Measurements from ENCODE around the gene RABGAP1L.
A peak's percentile ranks its signal among the peaks of the same experiment; 100 is the strongest.

The RABGAP1L gene

GRCh38 chr1:174989536-174990220 lies 830.4 kb downstream of the RABGAP1L start:
- H3K4me1 ChIP-seq: peaks cover 15% of the 10 kb centered on the region
- H3K4me3 ChIP-seq: peak overlapping the region; percentile 63
- no peaks in the 10 kb centered on the region for H3K9me3 ChIP-seq
- no peaks in the 10 kb centered on the region for H4K20me1 ChIP-seq
- peak overlapping the region; percentile 73 for H3K27ac ChIP-seq
- no peak for TF ChIP-seq Cebpa-rat (IDR thresholded peaks at IDR 0.05)
- peak overlapping the region; percentile 88 for H3K4me2 ChIP-seq
- H3K9ac ChIP-seq: peak overlapping the region; percentile 68; the same call in 1 of the 2 replicates
- 0 out of 2 replicates have a peak, but pooled peaks cover 11% of the 10 kb centered on the region for H3K36me3 ChIP-seq
- no peaks in the 10 kb centered on the region for H3K27me3 ChIP-seq

DNA sequence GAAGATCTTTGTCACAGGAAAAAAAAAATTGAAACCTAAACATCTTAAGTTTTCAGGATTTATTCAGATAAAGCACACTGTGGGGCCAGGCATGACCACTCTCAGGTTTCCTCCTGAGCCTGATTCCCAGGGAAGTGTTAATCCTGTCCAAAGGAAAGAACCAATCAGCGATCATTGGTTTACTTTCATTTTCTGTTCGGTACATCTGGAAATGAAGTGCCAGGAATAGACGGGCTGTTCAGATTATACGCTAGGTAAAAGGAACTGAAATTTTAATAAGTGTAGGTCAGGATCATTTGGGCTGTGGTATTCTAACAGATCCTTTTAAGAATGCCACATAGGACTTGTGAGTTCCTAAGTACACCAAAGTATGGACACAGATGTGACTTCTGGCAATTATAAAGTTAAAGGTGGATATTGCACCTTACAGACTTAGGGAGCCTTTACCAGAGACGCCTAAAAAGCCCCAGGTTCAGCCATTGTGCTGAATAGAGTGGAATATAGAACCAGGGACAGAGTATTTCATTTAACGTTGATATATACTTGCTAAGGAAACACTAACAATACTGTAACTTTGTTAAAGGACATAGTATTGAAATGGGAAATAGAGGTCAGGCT lies 831.2 kb downstream of the RABGAP1L start:
- Histone ChIP-seq H3K36me3 (peaks cover 12% of the 10 kb centered on the region; the same call in 1 of the 2 replicates), H3K9ac (peak overlapping the region; percentile 68), H3K9me3 (no peaks in the 10 kb centered on the region), H4K20me1 (no peaks in the 10 kb centered on the region), H3K4me2 (peak overlapping the region; percentile 88), H3K27me3 (no peaks in the 10 kb centered on the region), H3K4me1 (peaks cover 15% of the 10 kb centered on the region), H3K4me3 (peak overlapping the region; percentile 63), H3K27ac (peak overlapping the region; percentile 73)
- no peak for TF ChIP-seq Cebpa-rat (IDR thresholded peaks at IDR 0.05)

GRCh38 chr1:174991473-174991872 lies 832.2 kb downstream of the RABGAP1L start:
- H3K36me3 ChIP-seq: peaks cover 22% of the 10 kb centered on the region; the same call in 1 of the 2 replicates
- H3K4me1 ChIP-seq: peaks cover 15% of the 10 kb centered on the region
- H3K4me3 ChIP-seq: no peak overlapping the region
- H3K27ac ChIP-seq: no peak overlapping the region
- no peak overlapping the region for H3K4me2 ChIP-seq
- H3K27me3 ChIP-seq: no peaks in the 10 kb centered on the region
- H3K9me3 ChIP-seq: peaks cover 3% of the 10 kb centered on the region; the same call in 1 of the 2 replicates
- TF ChIP-seq Cebpa-rat (IDR thresholded peaks at IDR 0.05): no peak
- no peaks in the 10 kb centered on the region for H4K20me1 ChIP-seq
- H3K9ac ChIP-seq: no peak overlapping the region

- Histone ChIP-seq H3K4me3 (no peak overlapping the region), H3K27me3 (no peaks in the 10 kb centered on the region), H3K9me3 (peaks cover 4% of the 10 kb centered on the region; the same call in 1 of the 2 replicates), H3K27ac (no peak overlapping the region), H3K4me1 (peaks cover 15% of the 10 kb centered on the region), H3K36me3 (peaks cover 16% of the 10 kb centered on the region; the same call in 1 of the 2 replicates), H3K4me2 (no peak overlapping the region), H4K20me1 (peaks cover 1% of the 10 kb centered on the region; the same call in 1 of the 2 replicates), H3K9ac (no peak overlapping the region)
- no peak for TF ChIP-seq Cebpa-rat (IDR thresholded peaks at IDR 0.05)
Measured at GRCh38 chr1:174995121-174995520, 835.8 kb downstream of the RABGAP1L start.

DNA sequence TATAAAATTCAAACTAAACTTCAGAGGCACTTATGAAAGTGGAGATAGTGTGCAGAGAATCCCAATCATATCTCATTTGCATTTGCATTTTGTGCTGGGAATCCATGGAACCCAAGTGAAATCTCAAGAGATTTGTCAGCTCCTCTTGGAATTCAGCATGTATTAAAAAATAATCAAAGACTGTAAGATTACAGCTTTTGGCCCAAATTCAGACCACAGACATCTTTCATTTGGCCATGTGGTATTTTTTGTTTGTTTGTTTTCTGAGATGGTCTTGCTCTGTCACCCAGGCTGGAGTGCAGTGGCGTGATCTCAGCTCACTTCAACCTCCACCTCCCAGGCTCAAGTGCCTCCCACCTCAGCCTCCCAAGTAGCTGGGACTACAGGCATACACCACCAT lies 836.6 kb downstream of the RABGAP1L start:
- peaks cover 9% of the 10 kb centered on the region for H4K20me1 ChIP-seq
- H3K27me3 ChIP-seq: no peaks in the 10 kb centered on the region
- peaks cover 11% of the 10 kb centered on the region for H3K4me1 ChIP-seq
- H3K4me3 ChIP-seq: no peak overlapping the region
- TF ChIP-seq Cebpa-rat (IDR thresholded peaks at IDR 0.05): no peak
- no peak overlapping the region for H3K27ac ChIP-seq
- H3K9ac ChIP-seq: no peak overlapping the region
- H3K36me3 ChIP-seq: peaks cover 16% of the 10 kb centered on the region; the same call in 1 of the 2 replicates
- no peak overlapping the region for H3K4me2 ChIP-seq
- peaks cover 4% of the 10 kb centered on the region; the same call in 1 of the 2 replicates for H3K9me3 ChIP-seq

GRCh38 chr1:174996476-174996875 lies 837.2 kb downstream of the RABGAP1L start:
- H3K4me1 ChIP-seq: peaks cover 16% of the 10 kb centered on the region
- H3K4me2 ChIP-seq: no peak overlapping the region
- no peak overlapping the region for H3K9ac ChIP-seq
- no peaks in the 10 kb centered on the region for H3K27me3 ChIP-seq
- TF ChIP-seq Cebpa-rat (IDR thresholded peaks at IDR 0.05): no peak
- no peak overlapping the region for H3K27ac ChIP-seq
- peaks cover 16% of the 10 kb centered on the region; the same call in 1 of the 2 replicates for H3K36me3 ChIP-seq
- no peak overlapping the region for H3K4me3 ChIP-seq
- peaks cover 15% of the 10 kb centered on the region for H4K20me1 ChIP-seq
- peaks cover 4% of the 10 kb centered on the region; the same call in 1 of the 2 replicates for H3K9me3 ChIP-seq

GRCh38 chr1:174997041-174997440 lies 837.7 kb downstream of the RABGAP1L start:
- no peak overlapping the region for H3K27ac ChIP-seq
- no peak for TF ChIP-seq Cebpa-rat (IDR thresholded peaks at IDR 0.05)

DNA sequence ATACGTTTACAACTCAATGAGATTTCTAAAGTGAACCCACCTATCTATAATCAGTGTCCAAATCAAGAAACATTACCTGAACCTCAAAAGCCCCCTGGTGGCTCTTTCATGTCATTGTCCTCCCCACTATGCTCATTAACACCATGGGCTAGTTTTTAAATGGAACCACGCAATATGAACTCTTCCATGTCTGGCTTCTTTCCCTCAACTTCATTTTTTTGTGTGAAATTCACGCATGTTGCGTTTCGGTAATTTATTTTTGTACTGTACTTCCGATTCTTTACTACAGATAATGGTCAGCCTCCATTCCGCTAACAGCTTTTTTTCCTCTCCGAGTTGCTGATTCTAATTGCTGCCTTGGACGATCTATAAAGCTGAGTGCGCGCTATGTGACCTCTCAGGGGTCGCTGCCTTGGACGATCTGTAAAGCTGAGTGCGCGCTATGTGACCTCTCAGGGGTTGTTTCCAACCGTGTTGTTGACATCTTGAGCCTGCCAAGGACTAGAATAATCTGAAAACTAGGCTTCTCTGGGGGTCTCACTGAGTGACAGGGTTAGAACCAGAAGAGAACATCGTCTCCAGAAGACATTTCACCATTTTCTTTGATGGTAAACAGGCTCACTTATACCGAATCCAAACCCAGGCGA lies 839.4 kb downstream of the RABGAP1L start:
- Histone ChIP-seq H3K4me3 (peak overlapping the region; percentile 98), H4K20me1 (peaks cover 37% of the 10 kb centered on the region), H3K9ac (peak overlapping the region; percentile 98), H3K27ac (peak overlapping the region; percentile 99), H3K9me3 (peaks cover 4% of the 10 kb centered on the region; the same call in 1 of the 2 replicates), H3K27me3 (no peaks in the 10 kb centered on the region), H3K4me2 (peak overlapping the region; percentile 91), H3K36me3 (peaks cover 16% of the 10 kb centered on the region; the same call in 1 of the 2 replicates), H3K4me1 (peaks cover 35% of the 10 kb centered on the region)
- TF ChIP-seq Cebpa-rat (IDR thresholded peaks at IDR 0.05): no peak

More at GRCh38 chr1:174997041-174997440, 837.7 kb downstream of the RABGAP1L start:
- no peak overlapping the region for H3K9ac ChIP-seq
- H3K27me3 ChIP-seq: no peaks in the 10 kb centered on the region
- H3K4me1 ChIP-seq: peaks cover 22% of the 10 kb centered on the region
- peaks cover 20% of the 10 kb centered on the region for H4K20me1 ChIP-seq
- H3K9me3 ChIP-seq: peaks cover 4% of the 10 kb centered on the region; the same call in 1 of the 2 replicates
- no peak overlapping the region for H3K4me3 ChIP-seq
- H3K36me3 ChIP-seq: peaks cover 16% of the 10 kb centered on the region; the same call in 1 of the 2 replicates
- H3K4me2 ChIP-seq: no peak overlapping the region

DNA sequence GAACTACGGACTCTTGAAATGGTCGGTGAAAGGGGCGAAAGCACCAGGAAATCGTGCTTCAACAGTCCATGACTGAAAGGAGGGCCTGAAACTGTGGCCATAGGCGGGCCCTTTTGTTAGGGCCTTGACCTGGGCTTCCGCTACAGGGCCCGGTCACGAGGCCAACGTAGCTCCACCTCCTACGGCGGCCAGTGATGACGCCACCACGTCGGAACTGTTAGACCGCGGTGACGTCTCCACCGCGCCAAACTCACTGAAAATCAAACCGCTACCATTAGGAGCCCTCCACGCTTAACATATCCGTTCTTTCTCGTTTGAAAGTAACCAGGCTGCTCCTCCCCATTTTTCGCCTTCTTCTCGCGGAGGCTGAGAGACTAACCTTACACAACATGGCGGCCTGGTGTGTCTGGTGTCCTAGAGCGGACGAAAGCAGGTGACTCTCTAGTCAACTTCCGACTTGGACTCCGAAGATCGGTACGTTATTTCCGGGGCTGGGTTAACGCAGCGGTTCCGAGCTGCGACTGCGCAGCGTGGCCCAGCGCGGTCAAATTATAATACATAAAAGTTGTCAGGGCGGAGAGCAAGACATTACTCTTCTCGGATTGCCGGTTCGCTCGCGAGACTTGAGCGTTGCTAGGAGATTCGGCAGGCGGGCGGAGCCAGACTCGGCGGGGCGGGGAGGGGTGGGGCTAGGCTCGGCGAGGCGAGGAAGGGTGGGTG lies 840.1 kb downstream of the RABGAP1L start:
- Histone ChIP-seq H3K4me1 (peaks cover 35% of the 10 kb centered on the region), H3K36me3 (peaks cover 13% of the 10 kb centered on the region; the same call in 1 of the 2 replicates)

More for the DNA sequence above, 840.1 kb downstream of the RABGAP1L start:
- TF ChIP-seq Cebpa-rat (IDR thresholded peaks at IDR 0.05): 0 out of 2 replicates have a peak, but pooled peaks have one; percentile 10
- H3K27me3 ChIP-seq: no peaks in the 10 kb centered on the region
- H3K9ac ChIP-seq: peak overlapping the region; percentile 98
- peaks cover 44% of the 10 kb centered on the region for H4K20me1 ChIP-seq
- peak overlapping the region; percentile 91 for H3K4me2 ChIP-seq
- H3K27ac ChIP-seq: peak overlapping the region; percentile 99
- peak overlapping the region; percentile 98 for H3K4me3 ChIP-seq
- peaks cover 4% of the 10 kb centered on the region; the same call in 1 of the 2 replicates for H3K9me3 ChIP-seq
